ENCODE measurements around the gene KLHL18.

DNA sequence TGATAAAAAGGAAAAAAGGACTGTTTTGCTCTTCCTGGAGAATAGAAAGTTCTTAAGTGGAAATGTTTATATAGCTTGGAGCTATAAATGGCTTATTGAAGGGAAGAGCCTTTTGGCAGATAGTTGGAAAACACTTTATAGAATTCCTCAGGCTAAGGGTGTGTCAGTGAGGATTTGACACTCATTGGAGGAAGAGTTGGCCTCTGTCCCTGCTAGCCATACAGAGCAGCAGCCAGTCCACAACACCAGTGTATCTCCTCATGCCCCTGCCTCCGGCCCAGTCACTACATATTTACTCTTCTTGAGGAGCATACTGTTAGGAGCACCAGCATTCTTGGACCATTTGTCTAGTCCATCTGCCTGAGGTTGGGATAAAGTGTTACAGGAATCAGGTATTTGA, 36.2 kb downstream of the KLHL18 start:
- TF ChIP-seq, protein P1, sequence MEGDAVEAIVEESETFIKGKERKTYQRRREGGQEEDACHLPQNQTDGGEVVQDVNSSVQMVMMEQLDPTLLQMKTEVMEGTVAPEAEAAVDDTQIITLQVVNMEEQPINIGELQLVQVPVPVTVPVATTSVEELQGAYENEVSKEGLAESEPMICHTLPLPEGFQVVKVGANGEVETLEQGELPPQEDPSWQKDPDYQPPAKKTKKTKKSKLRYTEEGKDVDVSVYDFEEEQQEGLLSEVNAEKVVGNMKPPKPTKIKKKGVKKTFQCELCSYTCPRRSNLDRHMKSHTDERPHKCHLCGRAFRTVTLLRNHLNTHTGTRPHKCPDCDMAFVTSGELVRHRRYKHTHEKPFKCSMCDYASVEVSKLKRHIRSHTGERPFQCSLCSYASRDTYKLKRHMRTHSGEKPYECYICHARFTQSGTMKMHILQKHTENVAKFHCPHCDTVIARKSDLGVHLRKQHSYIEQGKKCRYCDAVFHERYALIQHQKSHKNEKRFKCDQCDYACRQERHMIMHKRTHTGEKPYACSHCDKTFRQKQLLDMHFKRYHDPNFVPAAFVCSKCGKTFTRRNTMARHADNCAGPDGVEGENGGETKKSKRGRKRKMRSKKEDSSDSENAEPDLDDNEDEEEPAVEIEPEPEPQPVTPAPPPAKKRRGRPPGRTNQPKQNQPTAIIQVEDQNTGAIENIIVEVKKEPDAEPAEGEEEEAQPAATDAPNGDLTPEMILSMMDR (optimal IDR thresholded peaks at IDR 0.05 in 1 of 3, IDR thresholded peaks at IDR 0.05 in 1 of 3, conservative IDR thresholded peaks at IDR 0.05 in 1 of 3; ENCODE audit: extremely low read depth in 1 of 3, insufficient read depth in 2 of 3, low read length in 3 of 3): no peak
- no peak for TF ChIP-seq EZH2 (IDR thresholded peaks at IDR 0.05; ENCODE audit: low read length)
